Endothelial cell of umbilical vein (primary cell): ENCODE results near the gene ITPR2. TPM values are rescaled to one million over a fixed set of nuclear protein-coding genes. Genes with fewer than 3 reads are reported as not detected.

ENCODE experiments used
- BruUV-seq: library from RNA; stranded (reverse); fragments of 400-500 nt; replicated peaks from 2 replicates; lab custom pipeline; 2021; lab: Mats Ljungman, UMichigan
- CTCF ChIA-PET: fragments of 300-600, 350-600 bp; sonication (Branson Sonifier 250); formaldehyde crosslinking; loops from one replicate; lab custom pipeline; 2021; ENCODE audit warnings: antibody characterized with exemption, inconsistent platforms; lab: Charles Lee
- POLR2A ChIA-PET: fragments of 300-600, 350-600 bp; sonication (Branson Sonifier 250); formaldehyde crosslinking; loops from one replicate; lab custom pipeline; 2021; ENCODE audit warnings: antibody characterized with exemption, inconsistent platforms; lab: Charles Lee
- DNase-seq: peaks from one replicate; pipeline ENCODE4 v3.0.0-alpha.2; 2011; ENCODE audit warnings: low read depth, low spot score
- FAIRE-seq: peaks from 2 replicates; lab custom pipeline; 2011; peaks lifted over from hg19 to GRCh38; lab: Jason Lieb, UNC
- H2AFZ ChIP-seq: 2 replicates; pipeline ENCODE4 v1.6.0; 2012; ENCODE audit warnings: low read depth, low read length, control low read depth, inconsistent platforms
- H3K27ac ChIP-seq: 2 replicates; pipeline ENCODE4 v1.5.1; 2011; ENCODE audit warnings: low read depth, mild to moderate bottlenecking, control low read depth, low read length, moderate library complexity; ENCODE audit not compliant: insufficient read depth
- H3K27me3 ChIP-seq, 2 experiments: 2 replicates each; pipeline versions ENCODE4 v1.6.0 to v1.6.1; 2011; ENCODE audit warnings: low read length in 2 of 2, mixed read lengths in 1 of 2; ENCODE audit not compliant: control insufficient read depth in 2 of 2, insufficient read depth in 2 of 2
- H3K36me3 ChIP-seq, 2 experiments: 2 replicates in 1 of 2; 3 replicates in 1 of 2; pipeline ENCODE4 v1.5.1; 2011; ENCODE audit warnings: low read length in 2 of 2, mild to moderate bottlenecking in 1 of 2, moderate library complexity in 1 of 2; ENCODE audit not compliant: control insufficient read depth in 2 of 2, insufficient read depth in 2 of 2; ENCODE audit errors: extremely low read depth in 1 of 2
- H3K4me1 ChIP-seq: 3 replicates; pipeline ENCODE4 v1.5.1; 2011; ENCODE audit warnings: mild to moderate bottlenecking, low read length; ENCODE audit not compliant: control insufficient read depth, insufficient read depth; ENCODE audit errors: extremely low read depth
- H3K4me2 ChIP-seq: 2 replicates; pipeline ENCODE4 v1.6.1; 2011; ENCODE audit warnings: low read length, control low read depth, mixed read lengths; ENCODE audit not compliant: insufficient read depth
- H3K4me3 ChIP-seq, 3 experiments: fragments of 200-600 bp in 1 of 3; sonication (generic), shearing (Covaris generic) in 1 of 3; replicated peaks in 1 of 3; 2 replicates each; pipeline ENCODE4 v1.5.1; 2011 to 2016; ENCODE audit warnings: control low read depth in 3 of 3, low read length in 3 of 3, mild to moderate bottlenecking in 2 of 3, inconsistent platforms in 1 of 3, low read depth in 1 of 3, moderate library complexity in 1 of 3; ENCODE audit not compliant: insufficient read depth in 1 of 3
- H3K79me2 ChIP-seq: 2 replicates; pipeline ENCODE4 v1.6.0; 2012; ENCODE audit warnings: low read length, inconsistent platforms; ENCODE audit not compliant: control insufficient read depth, insufficient read depth
- H3K9ac ChIP-seq: replicated peaks from 2 replicates; pipeline ENCODE3; 2011; ENCODE audit warnings: low read length, control low read depth; ENCODE audit not compliant: insufficient read depth; ENCODE audit errors: extremely low read depth
- H3K9me1 ChIP-seq: replicated peaks from 3 replicates; pipeline ENCODE4 v1.6.0; 2011; ENCODE audit warnings: mild to moderate bottlenecking, low read length; ENCODE audit not compliant: control insufficient read depth, insufficient read depth; ENCODE audit errors: extremely low read depth
- H3K9me3 ChIP-seq: replicated peaks from 2 replicates; pipeline ENCODE4 v1.5.1; 2012; ENCODE audit warnings: low read length, inconsistent platforms; ENCODE audit not compliant: control insufficient read depth, insufficient read depth
- H4K20me1 ChIP-seq: replicated peaks from 2 replicates; pipeline ENCODE3; 2011; ENCODE audit warnings: mild to moderate bottlenecking, low read length; ENCODE audit not compliant: control insufficient read depth, insufficient read depth; ENCODE audit errors: extremely low read depth
- CTCF ChIP-seq, 2 donors: IDR thresholded peaks; 1 replicate in 1 of 2; 2 replicates in 1 of 2; pipeline ENCODE4 v1.5.1; 2011; ENCODE audit warnings: low read length in 2 of 2, mild to moderate bottlenecking in 2 of 2, moderate library complexity in 2 of 2, control low read depth in 1 of 2, inconsistent platforms in 1 of 2, low read depth in 1 of 2; ENCODE audit not compliant: insufficient read depth in 1 of 2; ENCODE audit errors: extremely low read depth in 1 of 2
- EZH2 ChIP-seq: IDR thresholded peaks from 2 replicates; pipeline ENCODE4 v1.6.1; 2012; ENCODE audit warnings: borderline replicate concordance, low read depth, mild to moderate bottlenecking, moderate library complexity, low read length, inconsistent platforms; ENCODE audit not compliant: severe bottlenecking
- FOS ChIP-seq: IDR thresholded peaks from 2 replicates; pipeline ENCODE4 v1.6.1; 2011; ENCODE audit warnings: mild to moderate bottlenecking, low read length, moderate library complexity, borderline replicate concordance; ENCODE audit not compliant: insufficient read depth
- GATA2 ChIP-seq: IDR thresholded peaks from 2 replicates; pipeline ENCODE4 v1.7.0; 2011; ENCODE audit warnings: low read depth, mild to moderate bottlenecking, moderate library complexity, mixed read lengths, low read length; ENCODE audit not compliant: insufficient read length, insufficient read depth
- JUN ChIP-seq: IDR thresholded peaks from 2 replicates; pipeline ENCODE4 v1.6.1; 2011; ENCODE audit warnings: borderline replicate concordance, low read depth; ENCODE audit not compliant: insufficient read length, insufficient read depth
- MAX ChIP-seq: IDR thresholded peaks from 2 replicates; pipeline ENCODE4 v1.6.1; 2011; ENCODE audit not compliant: insufficient read depth, insufficient read length
- MYC ChIP-seq: IDR thresholded peaks from one replicate; pipeline ENCODE4 v1.6.1; 2011; ENCODE audit warnings: mild to moderate bottlenecking, low read depth, low read length
- POLR2A ChIP-seq: IDR thresholded peaks from 2 replicates; pipeline ENCODE4 v1.6.1; 2012; ENCODE audit warnings: low read depth, mild to moderate bottlenecking, control low read depth, low read length
- POLR2AphosphoS5 ChIP-seq: IDR thresholded peaks from 2 replicates; pipeline ENCODE4 v1.6.1; 2012; ENCODE audit warnings: low read depth, mild to moderate bottlenecking, control low read depth, low read length, moderate library complexity; ENCODE audit not compliant: insufficient read depth
- dilution Hi-C: fragments of 300-500 bp; cut with MboI; formaldehyde crosslinking; loops from one replicate; pipeline ENCODE4 v1.15.0; 2019; ENCODE audit warnings: low sequenced_read_pairs; ENCODE audit not compliant: extremely low pct_ligation_motif_present
- intact Hi-C: fragments of 100-400 bp; cut with micrococcal nuclease; formaldehyde crosslinking; loops from one replicate; pipeline ENCODE4 v1.10.0; 2022
- polyA plus RNA-seq, 4 experiments: library from polyadenylated mRNA; depleted of rRNA in 3 of 4; stranded (reverse) in 3 of 4; unstranded in 1 of 4; fragments of >200 nt; gene quantifications; 2 replicates each; pipeline versions ENCODE4 v1.2.1 to v1.2.3, GENCODE V29; 2011 to 2012; ENCODE audit warnings: missing spikeins in 1 of 4
- total RNA-seq: library from RNA; stranded (reverse); gene quantifications from 2 replicates; pipeline ENCODE4 v1.2.3, GENCODE V29; 2021

The ITPR2 gene
- total and polyA plus RNA-seq, 2 donors (not counting 3 experiments of a cell fraction or from before 2014, with no cell fraction given), result 16.2 to 86.8 TPM

- dilution Hi-C loops (no loop called here), intact Hi-C loops (no loop called here)
- Histone ChIP-seq H3K36me3 (peaks cover 0 to 4% of the 10 kb centered on the region in 2 experiments), H4K20me1 (peaks cover 2% of the 10 kb centered on the region), H3K4me2 (no peak overlapping the region), H3K27ac (no peak overlapping the region), H3K79me2 (peaks cover 18% of the 10 kb centered on the region), H3K9me1 (no peaks in the 10 kb centered on the region), H3K9me3 (no peaks in the 10 kb centered on the region), H3K9ac (no peak overlapping the region), H3K4me1 (no peaks in the 10 kb centered on the region), H2AFZ (no peak overlapping the region), H3K4me3 (no peak overlapping the region), H3K27me3 (no peaks in the 10 kb centered on the region)
- no TSS peak for BruUV-seq
- ChIA-PET POLR2A (no interaction called here), CTCF (interaction anchor here (1.0 kb wide), 1 partner anchor 13 kb away, joined by 3 read pairs; no protein-coding TSS in a partner anchor)
- no peak for TF ChIP-seq MYC
- no peak for TF ChIP-seq JUN
- no peak for TF ChIP-seq GATA2
- TF ChIP-seq MAX, result no peak
- no peak for TF ChIP-seq POLR2AphosphoS5
- TF ChIP-seq FOS, result no peak
- TF ChIP-seq POLR2A, result no peak
- no peak for TF ChIP-seq CTCF (IDR thresholded peaks at IDR 0.05; ENCODE audit: extremely low read depth in 1 of 2, insufficient read depth in 1 of 2, low read depth in 1 of 2, low read length in 2 of 2)
- TF ChIP-seq EZH2, result no peak
- DNase-seq (peak; percentile 75), FAIRE-seq (peak; percentile 68)
Observed at GRCh38 chr12:26810330-26810729, 22.7 kb downstream of the ITPR2 start.
